Prostate gland (tissue), 2 donors: ENCODE measurements around the gene THRSP. TPM values are rescaled to one million over a fixed set of nuclear protein-coding genes. Genes with fewer than 3 reads are reported as not detected.
"Not testable (repeated sequence)": the region's sequence is repeated elsewhere in the genome, so short reads cannot be mapped to it uniquely, and the experiment has no call there.

ENCODE experiments used
- DNase-seq: peaks from one replicate; pipeline ENCODE4 v3.0.0-alpha.2; 2019; ENCODE audit warnings: low spot score
- H3K27ac ChIP-seq, 2 donors: fragments of 200-600 bp; sonication (generic); 2 replicates each; pipeline ENCODE4 v1.5.1; 2017 to 2019
- H3K27me3 ChIP-seq: fragments of 200-600 bp; sonication (generic); replicated peaks from 2 replicates; pipeline ENCODE4 v1.5.1; 2019; ENCODE audit not compliant: insufficient read depth
- H3K36me3 ChIP-seq, 2 donors: fragments of 200-600 bp; sonication (generic); 1 replicate in 1 of 2; 2 replicates in 1 of 2; pipeline versions ENCODE4 v1.5.1 to v1.8.1; 2017 to 2019
- H3K4me1 ChIP-seq: fragments of 200-600 bp; sonication (generic); replicated peaks from 2 replicates; pipeline ENCODE4 v1.5.1; 2019
- H3K4me3 ChIP-seq, 2 donors: fragments of 200-600 bp; sonication (generic); 2 replicates each; pipeline ENCODE4 v1.5.1; 2017 to 2019
- H3K9me3 ChIP-seq: fragments of 200-600 bp; sonication (generic); 2 replicates; pipeline ENCODE4 v1.5.1; 2017
- POLR2A ChIP-seq: fragments of 450-650 bp; IDR thresholded peaks from one replicate; pipeline ENCODE4 v1.6.1; 2016; ENCODE audit warnings: antibody characterized with exemption, mild to moderate bottlenecking
- POLR2AphosphoS5 ChIP-seq: sonication (generic); formaldehyde crosslinking; IDR thresholded peaks from one replicate; pipeline ENCODE4 v1.6.1; 2017; ENCODE audit warnings: antibody characterized with exemption
- WGBS: methylation state at CpG from one replicate; pipeline ENCODE4 v1.1.5; 2018; 5-methylcytosine and 5-hydroxymethylcytosine counted together
- intact Hi-C: fragments of 100-400 bp; cut with DNase I; formaldehyde crosslinking; loops from one replicate; pipeline ENCODE4 v1.14.2; 2022
- total RNA-seq, 2 donors: library from RNA; depleted of rRNA; stranded (reverse); fragments of >200 nt; gene quantifications; one replicate each; pipeline ENCODE4 v1.1.0, GENCODE V29; 2016
- TF ChIP-seq, protein P1 (sequence below), 4 experiments: fragments of 200-600 bp in 2 of 4; fragments of 450-650 bp in 2 of 4; sonication (generic) in 2 of 4; IDR thresholded peaks; 1 replicate in 3 of 4; 2 replicates in 1 of 4; pipeline ENCODE4 v1.5.1; 2016 to 2019; ENCODE audit warnings: antibody characterized with exemption in 4 of 4, mild to moderate bottlenecking in 2 of 4, moderate library complexity in 2 of 4

The THRSP gene
- total RNA-seq, 2 donors from 2014 or later: not detected

GRCh38 chr11:78038697-78039313 lies 24.9 kb upstream of the THRSP start:
- Histone ChIP-seq H3K36me3 (no peaks in the 10 kb centered on the region), H3K27me3 (no peaks in the 10 kb centered on the region), H3K9me3 (no peaks in the 10 kb centered on the region), H3K4me1 (no peaks in the 10 kb centered on the region), H3K27ac (no peak overlapping the region), H3K4me3 (no peak overlapping the region)
- 83% methylated on average over 8 of the region's 8 CpGs for WGBS
- intact Hi-C loops: no loop called here
- TF ChIP-seq, protein P1, sequence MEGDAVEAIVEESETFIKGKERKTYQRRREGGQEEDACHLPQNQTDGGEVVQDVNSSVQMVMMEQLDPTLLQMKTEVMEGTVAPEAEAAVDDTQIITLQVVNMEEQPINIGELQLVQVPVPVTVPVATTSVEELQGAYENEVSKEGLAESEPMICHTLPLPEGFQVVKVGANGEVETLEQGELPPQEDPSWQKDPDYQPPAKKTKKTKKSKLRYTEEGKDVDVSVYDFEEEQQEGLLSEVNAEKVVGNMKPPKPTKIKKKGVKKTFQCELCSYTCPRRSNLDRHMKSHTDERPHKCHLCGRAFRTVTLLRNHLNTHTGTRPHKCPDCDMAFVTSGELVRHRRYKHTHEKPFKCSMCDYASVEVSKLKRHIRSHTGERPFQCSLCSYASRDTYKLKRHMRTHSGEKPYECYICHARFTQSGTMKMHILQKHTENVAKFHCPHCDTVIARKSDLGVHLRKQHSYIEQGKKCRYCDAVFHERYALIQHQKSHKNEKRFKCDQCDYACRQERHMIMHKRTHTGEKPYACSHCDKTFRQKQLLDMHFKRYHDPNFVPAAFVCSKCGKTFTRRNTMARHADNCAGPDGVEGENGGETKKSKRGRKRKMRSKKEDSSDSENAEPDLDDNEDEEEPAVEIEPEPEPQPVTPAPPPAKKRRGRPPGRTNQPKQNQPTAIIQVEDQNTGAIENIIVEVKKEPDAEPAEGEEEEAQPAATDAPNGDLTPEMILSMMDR (IDR thresholded peaks at IDR 0.05): no peak
- no peak for TF ChIP-seq POLR2AphosphoS5
- TF ChIP-seq POLR2A: no peak
- DNase-seq: no peak

DNA sequence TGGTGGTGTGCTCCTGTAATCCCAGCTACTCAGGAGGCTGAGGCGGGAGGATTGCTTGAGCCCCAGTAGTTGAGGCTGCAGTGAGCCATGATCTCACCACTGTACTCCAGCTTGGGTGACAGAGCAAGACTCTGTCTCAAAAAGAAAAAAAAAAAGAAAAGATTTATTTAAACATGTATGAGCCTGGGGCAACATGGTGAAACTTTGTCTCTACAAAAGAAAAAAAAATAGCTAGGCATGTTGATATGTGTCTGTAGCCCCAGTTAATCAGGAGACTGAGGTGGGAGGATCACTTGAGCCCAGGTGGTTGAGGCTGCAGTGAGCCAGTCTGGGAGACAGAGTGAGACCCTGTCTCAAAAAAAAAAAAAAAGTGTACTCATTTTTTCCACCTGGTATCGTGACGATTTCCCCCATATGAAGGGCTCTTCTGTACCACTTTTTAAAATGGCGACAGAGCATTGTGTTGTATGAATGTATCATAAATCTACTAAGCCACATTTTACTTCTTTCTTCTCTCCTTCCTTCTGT lies 24.2 kb upstream of the THRSP start:
- H3K4me3 ChIP-seq: no peak overlapping the region
- 75% methylated on average over 4 of the region's 4 CpGs for WGBS
- no peak for DNase-seq
- H3K4me1 ChIP-seq: no peaks in the 10 kb centered on the region
- H3K27me3 ChIP-seq: no peaks in the 10 kb centered on the region
- H3K36me3 ChIP-seq: no peaks in the 10 kb centered on the region
- no peaks in the 10 kb centered on the region for H3K9me3 ChIP-seq
- no peak overlapping the region for H3K27ac ChIP-seq
- TF ChIP-seq POLR2A: no peak
- TF ChIP-seq, protein P1 (IDR thresholded peaks at IDR 0.05): no peak
- intact Hi-C loops: no loop called here

- 23% methylated on average over 7 of the region's 7 CpGs for WGBS
- Histone ChIP-seq H3K36me3 (no peaks in the 10 kb centered on the region), H3K9me3 (no peaks in the 10 kb centered on the region), H3K4me1 (no peaks in the 10 kb centered on the region), H3K27ac (peak overlapping the region in 1 of 2 donors; percentile 3), H3K4me3 (no peak overlapping the region), H3K27me3 (no peaks in the 10 kb centered on the region)
- TF ChIP-seq POLR2A: no peak
- TF ChIP-seq, protein P1 (IDR thresholded peaks at IDR 0.05): no peak
- TF ChIP-seq POLR2AphosphoS5: no peak
- DNase-seq: peak; percentile 8
- intact Hi-C loops: loop anchor here (10.0 kb wide), 1 partner anchor 45 kb away; the partner anchor contains the start of gene INTS4
These were observed 23.6 kb upstream of the THRSP start for GRCh38 chr11:78039919-78040671.

- TF ChIP-seq POLR2A (no peak), POLR2AphosphoS5 (no peak)
- TF ChIP-seq, protein P1 (IDR thresholded peaks at IDR 0.05): no peak
- no peaks in the 10 kb centered on the region for H3K9me3 ChIP-seq
- no peaks in the 10 kb centered on the region for H3K27me3 ChIP-seq
- intact Hi-C loops: loop anchor here (10.0 kb wide), 1 partner anchor 46 kb away; the partner anchor contains the start of gene INTS4
- 93% methylated on average over 15 of the region's 15 CpGs for WGBS
- no peak overlapping the region for H3K4me3 ChIP-seq
- H3K4me1 ChIP-seq: no peaks in the 10 kb centered on the region
- no peaks in the 10 kb centered on the region for H3K36me3 ChIP-seq
- DNase-seq: no peak
- no peak overlapping the region for H3K27ac ChIP-seq
These were observed 22.8 kb upstream of the THRSP start for GRCh38 chr11:78040691-78041379.

DNA sequence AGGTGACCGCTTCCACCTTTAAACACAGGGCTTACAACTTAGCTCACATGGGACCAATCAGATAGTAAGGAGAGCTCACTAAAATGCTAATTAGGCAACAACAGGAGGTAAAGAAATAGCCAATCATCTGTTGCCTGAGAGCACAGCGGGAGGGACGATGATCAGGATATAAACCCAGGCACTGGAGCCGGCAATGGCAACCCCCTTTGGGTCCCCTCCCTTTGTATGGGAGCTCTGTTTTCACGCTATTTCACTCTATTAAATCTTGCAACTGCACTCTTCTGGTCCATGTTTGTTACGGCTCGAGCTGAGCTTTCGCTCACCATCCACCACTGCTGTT lies 22.3 kb upstream of the THRSP start:
- H3K36me3 ChIP-seq, H3K4me1 ChIP-seq, H3K27me3 ChIP-seq, H3K4me3 ChIP-seq, DNase-seq, H3K9me3 ChIP-seq, H3K27ac ChIP-seq: not testable (repeated sequence)
- intact Hi-C loops: loop anchor here (10.0 kb wide), 1 partner anchor 47 kb away; the partner anchor contains the start of gene INTS4
- WGBS: 92% methylated on average over 8 of the region's 8 CpGs
